Right ventricle myocardium superior (tissue), 1 donor: ENCODE measurements around the gene RELCH. TPM values are rescaled to one million over a fixed set of nuclear protein-coding genes. Genes with fewer than 3 reads are reported as not detected.

Experiments
- ATAC-seq: fragments of 200-7000 bp; cut with Tn5 transposase; one replicate; pipeline ENCODE4 v1.9.1; 2020; ENCODE audit warnings: mild to moderate bottlenecking; ENCODE audit not compliant: poor library complexity
- DNase-seq: peaks from one replicate; pipeline ENCODE4 v3.0.0-alpha.2; 2020
- intact Hi-C: fragments of 100-400 bp; cut with DNase I; formaldehyde crosslinking; loops from one replicate; pipeline ENCODE4 v1.11.2; 2022
- total RNA-seq: library from RNA; stranded (reverse); fragmentation: NEBNext Ultra II Directional; extraction: Animal tissue kit (Norgen Biotek cat#: 25700); gene quantifications from one replicate; pipeline ENCODE4 v1.2.1, GENCODE V29; 2021
- donor health status: DM: no; HTN: yes; CAD: no; lungs with severe emphysema.

RELCH gene
- total RNA-seq, 1 donor from 2014 or later: 10.0 TPM

DNA sequence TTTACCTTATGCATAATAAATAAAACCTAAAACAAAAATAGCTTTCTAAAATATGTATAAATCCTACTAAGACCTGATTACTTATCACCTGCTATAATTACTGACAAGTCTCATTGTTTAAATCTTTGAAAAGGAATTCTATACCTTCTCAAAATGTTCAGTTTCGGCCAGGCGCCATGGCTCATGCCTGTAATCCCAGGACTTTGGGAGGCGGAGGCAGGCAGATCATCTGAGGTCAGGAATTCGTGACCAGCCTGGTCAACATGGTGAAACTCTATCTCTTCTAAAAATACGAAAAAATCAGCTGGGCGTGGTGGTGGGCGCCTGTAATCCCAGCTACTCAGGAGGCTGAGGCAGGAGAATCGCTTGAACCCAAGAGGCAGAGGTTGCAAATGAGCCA, 58.1 kb downstream of the RELCH start:
- intact Hi-C loops: loop anchor here (5.0 kb wide), 1 partner anchor 63 kb away; no protein-coding TSS in a partner anchor
- DNase-seq (no peak), ATAC-seq (no peak)

DNA sequence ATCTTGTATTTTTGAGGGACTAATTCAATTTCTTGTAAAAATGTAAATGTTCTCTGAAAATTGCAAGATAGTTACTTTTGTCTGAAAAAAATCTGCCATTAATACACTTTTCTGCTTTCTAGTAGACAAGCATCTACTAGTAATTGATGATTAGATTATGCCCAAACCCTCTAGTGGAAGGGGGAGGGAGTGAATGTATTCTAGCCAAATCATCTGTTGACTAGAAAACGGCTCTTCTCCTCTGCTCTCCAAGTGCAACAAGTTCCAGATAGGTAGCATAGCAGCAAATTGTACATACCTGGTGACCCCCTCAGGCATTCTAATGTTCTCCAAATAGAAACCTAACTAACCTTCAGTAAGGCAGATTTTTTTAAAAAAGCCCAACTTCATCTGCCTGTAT, 58.6 kb downstream of the RELCH start:
- DNase-seq (no peak), ATAC-seq (no peak)
- intact Hi-C loops: loop anchor here (5.0 kb wide), 1 partner anchor 63 kb away; no protein-coding TSS in a partner anchor

DNA sequence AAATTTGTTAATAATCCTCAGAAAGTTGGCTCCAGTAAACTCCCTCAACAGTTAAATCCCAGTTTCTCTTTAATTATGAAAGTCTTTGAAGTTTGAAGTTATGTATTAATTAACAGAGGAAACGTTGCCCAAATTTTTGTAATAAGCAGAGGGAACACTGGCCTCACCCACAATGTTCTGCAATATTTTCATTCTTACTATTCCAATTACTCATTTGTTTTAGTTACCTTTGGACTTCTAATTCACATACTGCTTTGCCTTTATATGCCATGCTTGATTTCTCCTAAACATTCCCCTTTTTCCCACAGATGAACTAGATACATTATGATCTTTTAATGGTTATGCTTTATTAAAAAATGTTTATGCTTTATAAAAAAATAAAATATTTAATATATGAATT, 61.3 kb downstream of the RELCH start:
- ATAC-seq: no peak
- no peak for DNase-seq
- intact Hi-C loops: loop anchor here (5.0 kb wide), 1 partner anchor 66 kb away; no protein-coding TSS in a partner anchor

DNA sequence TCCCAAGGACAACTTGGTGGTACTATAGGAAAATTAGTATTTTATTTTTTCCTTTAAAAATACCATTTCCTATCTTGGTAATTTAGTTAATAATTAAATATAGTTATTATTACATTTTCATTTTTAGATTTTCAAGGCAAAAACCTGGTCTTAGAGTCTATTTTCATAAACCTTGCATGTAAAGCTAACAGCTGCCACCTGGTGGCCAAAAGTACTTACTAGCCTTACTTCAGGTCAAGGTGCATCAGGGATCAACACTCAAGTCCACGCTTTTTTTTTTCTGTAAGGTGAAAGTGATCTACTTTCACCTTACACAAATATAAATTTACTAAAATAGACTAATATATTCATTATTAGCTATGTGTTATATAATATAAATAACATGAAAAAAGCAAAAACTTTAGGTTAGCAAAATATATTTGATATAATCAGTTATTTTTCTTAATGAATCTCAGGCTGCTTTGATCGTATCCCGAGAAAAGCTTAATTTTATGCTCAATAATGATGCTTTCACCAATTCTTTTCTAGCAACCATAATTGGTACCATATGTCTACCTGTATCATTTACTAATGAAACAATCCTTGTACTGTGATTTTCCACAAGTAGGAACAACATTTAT, 62.5 kb downstream of the RELCH start:
- DNase-seq (peak; percentile 55), ATAC-seq (peak; percentile 43)
- intact Hi-C loops: loop anchor here (5.0 kb wide), 1 partner anchor 67 kb away; no protein-coding TSS in a partner anchor

DNA sequence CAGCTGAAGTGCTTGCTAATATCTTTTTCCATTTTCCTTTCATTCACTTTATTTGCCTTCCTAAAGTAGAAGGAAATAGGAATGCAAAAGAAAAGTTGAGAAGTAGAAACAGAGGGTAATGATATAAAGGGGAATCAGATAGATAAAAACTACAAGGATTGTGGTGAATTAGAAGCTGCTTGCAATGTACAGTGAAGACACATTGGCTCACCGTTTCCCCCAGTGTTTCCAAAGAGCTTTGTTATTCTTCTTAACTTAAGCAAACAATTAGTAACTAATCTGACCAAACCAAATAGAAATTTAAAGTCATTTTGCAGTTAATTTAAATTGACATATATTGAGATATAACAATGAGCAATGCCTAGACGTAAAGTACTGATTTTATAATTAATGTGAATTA, 63.4 kb downstream of the RELCH start:
- DNase-seq (no peak), ATAC-seq (no peak)
- intact Hi-C loops: no loop called here

DNA sequence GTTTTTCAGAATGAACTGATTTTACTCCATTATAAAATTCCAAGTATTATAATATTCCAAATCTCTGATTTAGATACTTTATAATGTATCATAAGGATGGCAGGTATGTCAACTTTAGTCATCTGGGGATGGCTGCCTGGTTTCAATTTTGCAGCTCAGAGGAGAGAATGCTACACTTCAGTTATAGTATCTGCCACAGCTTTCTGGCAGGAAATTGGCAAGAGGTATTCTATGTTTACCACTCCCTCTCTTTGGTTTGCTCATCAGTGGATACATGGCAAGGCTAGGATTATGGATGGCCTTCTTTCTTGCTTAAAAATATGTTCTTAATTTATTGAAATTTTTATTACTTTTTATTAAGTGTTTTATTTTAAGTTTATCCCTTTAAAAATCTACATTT, 71.0 kb downstream of the RELCH start:
- intact Hi-C loops: no loop called here
- DNase-seq (no peak), ATAC-seq (no peak)

DNA sequence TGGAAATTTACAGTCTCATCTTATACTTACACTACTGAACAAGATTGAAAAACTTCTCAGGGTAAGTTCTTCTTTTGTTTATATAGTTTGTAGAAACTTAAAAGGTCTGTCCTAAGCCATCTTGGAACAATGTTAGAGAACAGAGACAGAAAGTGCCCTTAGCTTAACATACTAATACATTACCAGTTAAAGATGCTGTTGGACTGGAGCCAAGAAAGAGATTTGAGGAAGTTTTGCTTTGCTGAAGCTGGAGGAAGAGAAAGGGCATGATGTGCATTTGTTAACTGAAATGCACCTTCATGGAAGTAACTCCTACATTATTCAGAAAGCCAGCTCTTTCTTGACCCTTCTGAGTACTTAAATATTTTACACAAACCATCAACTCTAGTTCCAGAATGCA, 71.6 kb downstream of the RELCH start:
- DNase-seq: no peak
- ATAC-seq: no peak
- intact Hi-C loops: no loop called here

DNA sequence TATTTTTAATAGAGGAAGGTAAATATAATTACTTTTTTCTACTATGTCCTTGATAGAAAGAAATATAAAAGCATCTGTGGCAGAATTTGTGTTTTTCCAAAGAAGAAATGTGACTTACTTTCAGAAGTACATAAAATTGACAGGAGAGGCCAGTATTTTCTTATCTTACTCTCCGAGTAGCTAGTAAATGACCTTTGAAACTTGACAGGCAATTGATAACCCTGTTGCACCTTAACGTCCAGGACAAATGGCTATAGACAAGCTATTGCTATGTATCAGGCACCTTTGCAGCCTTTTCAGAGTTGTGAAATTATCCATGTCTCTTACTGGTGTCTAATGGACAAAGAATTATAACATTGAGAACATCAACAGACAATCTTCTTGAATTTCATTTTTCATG, 75.0 kb downstream of the RELCH start:
- no peak for DNase-seq
- intact Hi-C loops: no loop called here
- no peak for ATAC-seq

DNA sequence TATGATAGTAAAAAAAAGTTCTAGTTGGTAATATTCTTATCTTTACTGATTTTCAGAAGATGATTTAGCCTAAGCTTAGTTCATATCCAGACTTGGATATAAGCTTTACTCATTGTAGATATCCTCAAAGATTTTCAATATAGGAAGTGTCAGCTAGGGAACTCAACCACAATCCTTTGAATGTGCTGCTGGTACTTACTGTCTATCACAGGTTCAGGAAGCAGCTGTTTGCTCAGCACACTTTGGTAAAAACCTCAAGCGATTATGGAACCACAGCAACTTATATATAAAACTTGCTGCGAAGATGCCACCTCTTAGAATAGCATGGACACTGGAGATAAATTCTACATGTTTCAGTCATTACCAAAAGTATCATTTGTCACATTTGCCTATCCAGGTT, 77.9 kb downstream of the RELCH start:
- no peak for ATAC-seq
- intact Hi-C loops: no loop called here
- no peak for DNase-seq

DNA sequence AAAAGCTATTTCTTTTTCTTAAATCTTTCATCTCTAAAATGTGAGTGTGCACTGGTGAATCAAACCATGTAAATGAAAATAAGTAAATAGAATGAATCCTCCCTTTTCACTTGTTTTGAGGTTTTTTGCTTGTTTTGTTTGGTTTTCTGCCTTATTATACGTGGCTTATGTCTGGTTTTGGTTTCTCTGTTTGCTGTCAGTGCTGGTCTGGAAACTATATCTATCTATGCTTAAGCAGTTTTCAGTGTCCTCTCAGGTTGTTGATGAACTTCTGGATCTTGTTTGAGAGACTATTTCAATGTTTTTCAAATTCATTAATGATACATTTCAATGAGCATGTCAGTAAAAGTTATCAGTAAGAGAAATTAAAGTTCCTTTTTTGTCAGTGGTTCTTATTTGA, 90.0 kb downstream of the RELCH start:
- DNase-seq: no peak
- no peak for ATAC-seq
- intact Hi-C loops: no loop called here

DNA sequence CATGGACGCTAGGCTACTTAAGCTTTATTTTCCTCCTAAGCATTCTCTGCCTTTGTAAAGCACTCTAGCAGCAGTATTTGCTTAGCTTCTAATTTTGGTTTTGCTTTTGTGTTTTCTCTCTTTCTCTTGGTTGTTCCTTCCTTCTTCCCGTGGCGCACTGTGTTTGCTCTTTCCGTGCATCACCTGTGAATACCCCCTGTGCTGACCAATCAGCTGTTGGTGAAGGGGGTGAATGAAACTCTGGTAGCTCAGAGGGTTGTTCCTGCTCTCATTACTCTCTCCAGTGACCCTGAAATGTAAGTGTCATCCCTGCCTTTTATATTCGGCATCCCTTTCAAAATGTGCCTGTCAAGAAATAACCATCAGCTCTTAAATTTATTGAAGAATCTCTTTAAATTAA, 92.5 kb downstream of the RELCH start:
- ATAC-seq (no peak), DNase-seq (no peak)
- intact Hi-C loops: no loop called here

DNA sequence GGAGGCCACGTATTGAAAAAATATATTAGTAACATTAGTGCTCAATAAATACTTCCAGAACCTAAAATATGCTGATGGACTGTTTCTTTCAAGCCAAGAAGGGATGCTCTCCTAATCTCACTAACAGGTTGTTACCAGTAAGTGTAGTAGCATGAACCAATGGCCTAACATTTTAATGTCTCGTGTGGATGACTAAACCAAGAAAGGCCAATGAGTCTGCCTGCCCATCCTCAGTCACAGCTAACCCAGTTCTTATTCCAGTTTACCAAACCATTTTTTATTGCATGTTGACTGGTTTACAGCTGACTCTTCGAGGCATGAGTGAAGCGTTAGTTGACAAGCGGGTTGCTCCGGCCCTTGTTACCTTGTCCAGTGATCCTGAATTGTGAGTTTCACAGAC, 93.0 kb downstream of the RELCH start:
- intact Hi-C loops: no loop called here
- DNase-seq (no peak), ATAC-seq (no peak)

DNA sequence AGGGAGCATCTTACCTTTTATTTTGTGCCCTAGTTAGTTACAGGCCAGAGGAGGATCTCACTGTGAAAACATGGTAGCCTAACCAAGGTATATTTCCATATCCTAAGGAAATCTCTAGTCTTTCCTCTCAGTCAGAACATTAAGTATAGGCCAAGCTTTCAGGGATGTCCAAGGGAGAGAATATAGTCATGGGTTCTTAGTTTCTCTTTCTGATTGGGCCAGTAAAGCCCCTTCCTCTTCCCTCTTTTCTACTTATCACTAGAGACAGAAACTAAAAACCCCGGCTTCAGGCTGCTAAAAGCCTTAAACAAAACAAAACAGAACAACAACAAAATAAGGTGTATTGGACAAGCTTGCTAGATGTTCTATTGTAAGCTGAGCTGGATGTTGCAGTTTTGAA, 93.7 kb downstream of the RELCH start:
- intact Hi-C loops: no loop called here
- DNase-seq (no peak), ATAC-seq (no peak)

DNA sequence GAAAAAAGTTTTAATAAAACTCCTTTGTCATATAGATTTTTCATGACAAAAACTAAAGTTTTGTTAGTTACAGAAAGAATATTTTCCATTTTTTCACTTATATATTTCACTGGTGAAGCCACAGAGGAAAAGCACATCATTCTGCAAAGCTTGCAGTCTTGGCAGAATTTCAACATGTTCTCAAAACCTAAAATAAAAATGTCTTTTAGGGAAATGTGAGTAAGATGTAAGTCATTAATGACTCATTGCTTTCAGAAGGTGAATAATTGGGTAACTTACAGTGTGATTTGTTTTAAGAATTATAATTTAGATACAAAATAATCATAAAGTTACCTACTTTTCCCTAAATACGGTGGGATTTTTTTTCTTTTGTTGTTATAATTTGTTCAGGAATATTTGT, 94.6 kb downstream of the RELCH start:
- intact Hi-C loops: no loop called here
- ATAC-seq: no peak
- no peak for DNase-seq

DNA sequence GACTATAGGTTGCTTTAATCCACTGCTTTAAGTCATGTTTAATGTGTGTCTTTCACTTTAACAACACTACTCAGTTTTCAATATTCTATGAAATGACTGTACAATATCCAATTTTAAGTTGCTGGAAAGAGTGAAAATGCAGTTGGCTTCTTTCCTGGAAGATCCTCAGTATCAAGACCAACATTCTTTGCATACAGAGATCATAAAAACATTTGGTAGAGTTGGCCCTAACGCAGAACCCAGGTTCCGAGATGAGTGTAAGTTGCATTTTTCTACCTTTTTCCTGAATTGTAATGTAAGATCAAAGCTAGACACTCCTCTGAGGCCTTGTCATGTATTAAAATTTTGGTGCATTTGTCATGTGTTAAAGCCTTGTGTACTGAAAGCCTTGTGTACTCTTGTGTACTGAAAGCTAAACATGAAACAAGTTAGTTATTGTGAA, 95.2 kb downstream of the RELCH start:
- ATAC-seq (no peak), DNase-seq (no peak)
- intact Hi-C loops: no loop called here

DNA sequence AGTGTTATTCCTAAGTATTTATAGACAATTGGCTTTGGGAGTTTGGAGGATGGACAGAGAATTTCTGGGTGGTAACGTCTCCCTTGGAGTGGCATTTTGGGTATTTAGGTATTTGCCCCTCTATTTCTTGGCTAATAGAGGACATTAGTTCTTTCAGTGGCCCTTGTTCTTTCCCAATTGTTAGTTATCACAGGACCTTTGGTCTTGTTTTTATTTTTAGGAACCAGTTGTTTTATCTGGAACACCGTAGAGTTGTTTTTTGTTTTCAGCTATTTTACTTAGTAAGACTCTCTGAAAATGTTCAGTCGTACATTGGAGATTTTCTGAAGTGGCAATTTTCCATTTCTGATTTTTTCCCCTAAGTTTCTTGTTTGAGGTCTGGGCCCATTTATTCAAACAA, 97.6 kb downstream of the RELCH start:
- DNase-seq (no peak), ATAC-seq (no peak)
- intact Hi-C loops: no loop called here

DNA sequence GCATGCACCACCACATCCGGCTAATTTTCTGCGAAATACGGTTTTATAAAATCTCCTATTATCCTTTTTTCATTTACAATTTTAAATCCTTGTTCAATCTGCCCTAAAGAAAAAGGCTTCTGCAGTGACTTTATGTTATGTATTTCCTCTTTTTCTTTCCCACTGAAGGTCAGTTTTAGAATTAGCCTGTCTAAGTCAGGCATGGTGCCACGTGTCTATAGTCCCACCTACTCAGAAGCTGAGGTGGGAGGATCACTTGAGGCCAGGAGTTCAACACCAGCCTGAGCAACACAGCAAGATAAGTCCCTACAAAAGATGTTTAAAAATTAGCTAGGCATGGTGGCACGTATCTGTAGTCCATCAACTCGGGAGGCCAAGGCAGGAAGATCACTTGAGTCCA, 98.2 kb downstream of the RELCH start:
- no peak for ATAC-seq
- intact Hi-C loops: no loop called here
- DNase-seq: no peak

DNA sequence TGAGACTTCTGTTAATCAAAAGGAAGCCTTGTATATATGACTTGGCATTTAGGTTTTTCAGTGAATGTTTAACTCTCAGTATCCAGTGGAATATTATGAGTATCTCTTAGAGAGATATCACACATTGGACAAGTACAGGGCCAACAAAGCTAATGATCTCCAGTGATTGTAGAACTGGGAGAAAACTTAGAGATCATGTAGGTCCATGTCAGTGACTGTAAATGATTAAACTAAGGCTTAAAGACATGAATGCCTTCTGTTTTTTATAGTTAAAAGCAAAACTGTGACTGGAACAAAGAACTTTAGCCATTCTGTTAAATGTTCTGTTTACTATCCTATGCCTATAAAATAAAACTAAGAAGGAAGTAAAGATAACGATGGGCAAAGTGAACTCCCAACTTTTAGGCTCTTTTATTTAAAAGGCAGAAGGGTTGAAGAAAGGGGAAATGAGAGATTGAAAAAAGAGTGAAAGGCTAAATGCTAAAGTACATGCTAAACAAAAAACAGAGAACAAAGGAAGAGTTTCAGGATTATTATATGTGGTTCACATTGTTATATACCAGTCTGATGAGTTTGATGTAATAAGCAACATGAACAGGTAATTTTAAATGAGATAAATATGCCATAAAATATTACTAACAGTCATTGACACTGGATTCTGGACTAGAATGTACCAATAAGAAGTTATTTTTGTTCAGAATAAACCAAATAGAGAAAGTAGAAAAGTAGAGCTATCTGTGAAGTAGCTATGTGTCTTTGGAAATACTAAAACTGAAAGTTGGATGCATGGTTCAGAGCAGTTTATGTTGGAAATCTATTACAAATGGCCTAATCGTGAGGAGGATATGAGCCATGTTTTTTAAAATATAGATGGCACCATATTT, 101.0 kb downstream of the RELCH start:
- intact Hi-C loops: no loop called here
- no peak for ATAC-seq
- no peak for DNase-seq

DNA sequence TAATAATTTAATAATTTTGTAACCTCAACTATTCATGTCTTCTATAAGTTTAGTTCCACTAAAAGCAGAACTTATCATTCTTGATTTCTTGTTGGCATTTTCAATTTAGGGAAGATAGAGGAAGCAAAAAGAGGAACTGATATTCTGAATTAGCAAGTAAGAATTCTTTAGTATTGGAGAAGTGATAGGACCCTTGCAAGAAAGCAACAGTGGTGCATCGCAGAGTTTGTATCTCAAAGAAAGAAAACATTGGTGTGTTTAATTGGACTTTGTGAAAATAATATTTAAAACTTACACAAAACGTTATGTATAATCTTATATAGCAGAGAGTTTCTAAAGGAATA, 101.6 kb downstream of the RELCH start:
- intact Hi-C loops: no loop called here
- ATAC-seq (no peak), DNase-seq (no peak)

DNA sequence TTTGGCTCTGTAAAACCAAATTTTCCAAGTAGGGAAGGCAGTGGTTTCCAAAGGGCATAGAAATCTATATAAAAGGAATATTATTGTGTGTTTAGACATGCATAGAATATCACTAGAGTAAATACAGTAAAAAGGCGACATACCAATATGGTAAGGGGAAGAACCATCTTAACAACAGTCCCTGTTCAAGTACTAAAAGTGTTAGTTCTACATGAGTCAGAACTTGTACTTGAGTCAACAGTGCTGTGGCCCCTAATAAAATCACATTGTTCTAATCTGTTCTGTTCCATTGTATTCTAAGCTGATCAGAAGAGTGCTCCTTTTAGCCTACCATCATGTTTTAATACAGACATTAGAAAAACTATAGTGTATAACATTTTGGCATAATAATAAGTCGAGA, 102.0 kb downstream of the RELCH start:
- intact Hi-C loops: no loop called here
- ATAC-seq (no peak), DNase-seq (no peak)
